Measurements from ENCODE around the gene SLC6A17.

SLC6A17 gene

DNA sequence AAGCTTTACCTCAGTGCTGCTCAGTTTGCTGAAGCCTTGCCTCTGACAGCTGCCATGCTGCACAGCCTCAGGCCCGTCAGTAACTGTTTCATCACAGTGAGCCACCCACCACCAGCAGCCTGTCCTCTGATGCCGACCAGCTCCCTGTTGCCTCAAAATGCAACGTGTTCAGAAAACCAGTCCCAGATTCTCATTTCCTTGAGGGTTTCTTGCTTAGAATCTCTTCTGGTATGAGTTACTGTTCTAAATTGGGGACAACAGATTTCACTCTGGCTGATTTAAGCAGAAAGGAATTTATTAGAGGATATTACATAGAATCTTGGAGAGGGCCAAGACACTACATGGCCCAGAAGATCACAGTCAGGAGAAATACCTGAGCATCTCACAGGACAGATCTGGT, 27.1 kb upstream of the SLC6A17 start:
- no peak for DNase-seq (ENCODE audit: extremely low read depth, low read depth)
- no peak for TF ChIP-seq CTCF (IDR thresholded peaks at IDR 0.05; ENCODE audit: low read depth, low read length)

DNA sequence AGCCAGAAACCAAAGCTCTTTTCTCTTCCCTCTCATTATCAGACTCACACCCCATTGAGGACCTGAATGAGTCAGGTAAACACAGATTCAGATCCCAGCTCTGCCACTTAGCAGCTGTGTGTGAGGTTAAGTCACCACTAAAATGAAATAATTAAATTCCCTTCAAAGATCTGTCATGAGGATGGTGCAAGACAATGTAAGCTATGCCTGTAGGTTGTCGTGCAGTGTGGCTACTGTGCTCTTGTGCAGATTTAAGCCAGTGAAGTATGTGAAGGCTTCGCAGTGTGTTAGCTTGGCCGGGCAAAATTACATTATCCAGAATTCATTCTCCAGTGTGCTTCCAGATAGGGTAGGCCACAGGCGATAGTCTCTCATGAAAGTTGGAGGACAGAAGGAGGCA, 24.5 kb upstream of the SLC6A17 start:
- DNase-seq (ENCODE audit: extremely low read depth, low read depth) = no peak
- TF ChIP-seq CTCF (IDR thresholded peaks at IDR 0.05; ENCODE audit: low read depth, low read length) = no peak

DNA sequence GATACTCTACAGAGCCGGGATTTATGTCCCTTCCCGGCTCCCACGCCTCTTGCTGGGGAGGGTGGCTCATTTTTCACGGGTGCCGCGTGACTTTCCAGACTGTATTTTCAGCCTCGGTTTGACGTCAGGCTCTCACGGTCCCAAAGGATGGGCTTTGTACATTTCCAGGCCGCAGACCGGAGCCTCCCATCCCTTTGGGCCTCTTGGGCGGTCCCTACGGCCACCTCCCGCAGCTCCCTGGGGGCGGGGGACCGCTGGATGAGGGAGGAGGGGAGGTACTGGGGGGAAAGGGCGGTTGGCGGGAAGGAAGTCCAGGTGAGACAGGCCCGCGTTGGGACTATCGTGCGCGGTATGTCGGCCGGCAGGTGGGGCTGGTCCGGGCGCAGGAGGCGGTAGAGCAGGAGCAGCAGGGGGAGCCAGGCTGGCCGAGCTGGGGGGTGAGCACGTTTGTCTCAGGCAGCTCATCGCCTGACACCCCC, 20.1 kb upstream of the SLC6A17 start:
- no peak; the same call in 1 of the 2 replicates for TF ChIP-seq CTCF (IDR thresholded peaks at IDR 0.05; ENCODE audit: low read depth, low read length)
- no peak for DNase-seq (ENCODE audit: extremely low read depth, low read depth)

- DNase-seq (ENCODE audit: extremely low read depth, low read depth) = no peak
- no peak for TF ChIP-seq CTCF (IDR thresholded peaks at IDR 0.05; ENCODE audit: low read depth, low read length)
These were observed 19.3 kb upstream of the SLC6A17 start for GRCh38 chr1:110130989-110131388.

- no peak for TF ChIP-seq CTCF (IDR thresholded peaks at IDR 0.05; ENCODE audit: low read depth, low read length)
- DNase-seq (ENCODE audit: extremely low read depth, low read depth) = no peak
These were observed 17.6 kb upstream of the SLC6A17 start for GRCh38 chr1:110132682-110133081.

DNA sequence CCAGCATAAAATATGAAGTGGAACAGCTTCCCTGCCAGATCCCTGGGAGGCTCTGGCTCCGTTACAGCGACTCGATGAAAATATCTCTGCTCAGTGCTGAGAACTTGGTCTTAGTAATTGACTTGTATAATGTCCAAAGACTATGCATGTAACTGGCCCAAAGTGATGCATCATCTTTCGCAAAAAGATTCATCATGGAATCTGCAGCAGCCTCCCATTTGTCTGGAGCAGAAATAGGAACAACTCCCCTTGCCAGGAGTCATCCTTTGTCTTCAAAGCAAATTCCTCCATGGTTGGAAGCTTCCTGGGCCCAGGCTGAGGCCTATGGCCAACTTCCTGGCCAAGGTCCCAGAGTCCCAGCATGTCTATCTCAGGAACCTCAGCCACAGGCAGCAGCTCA, 16.9 kb upstream of the SLC6A17 start:
- no peak for DNase-seq (ENCODE audit: extremely low read depth, low read depth)
- TF ChIP-seq CTCF (IDR thresholded peaks at IDR 0.05; ENCODE audit: low read depth, low read length) = no peak

DNA sequence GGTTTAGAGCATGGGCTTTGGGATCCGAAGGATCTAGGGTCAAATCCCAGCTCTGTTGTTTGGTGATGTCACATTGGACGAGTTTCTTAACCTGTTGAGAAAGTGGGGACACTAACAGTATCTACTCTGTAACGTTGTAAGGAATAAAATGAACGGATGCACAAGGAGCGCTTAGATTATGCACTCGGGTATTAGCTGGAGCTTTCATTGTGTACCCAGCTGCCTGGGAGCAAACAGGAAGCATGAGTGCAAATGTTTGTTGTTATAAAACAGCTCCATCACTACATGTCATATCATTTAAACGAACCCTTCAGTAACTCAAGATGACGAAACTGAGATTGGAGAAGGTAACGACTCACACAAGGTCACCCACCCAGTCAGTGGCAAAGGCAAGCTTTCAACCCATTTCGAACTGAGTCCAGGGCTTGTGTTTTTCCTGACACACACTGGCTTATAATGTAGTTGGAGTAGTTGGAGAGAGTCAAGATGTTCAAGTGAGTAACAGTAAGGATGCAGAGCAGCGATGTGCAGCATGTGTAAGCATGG, 16.2 kb upstream of the SLC6A17 start:
- no peak for TF ChIP-seq CTCF (IDR thresholded peaks at IDR 0.05; ENCODE audit: low read depth, low read length)
- no peak for DNase-seq (ENCODE audit: extremely low read depth, low read depth)
